C4-2B (cell line): ENCODE data around the gene DENND5B.

Experiments used
- H3K27ac ChIP-seq: fragments of 450-650 bp; 2 replicates; pipeline ENCODE4 v1.5.1; 2017
- CTCF ChIP-seq: fragments of 450-650 bp; conservative IDR thresholded peaks from 2 replicates; pipeline ENCODE4 v1.5.1; 2017; ENCODE audit warnings: mild to moderate bottlenecking
- ZFX ChIP-seq: fragments of 450-650 bp; IDR thresholded peaks from 2 replicates; pipeline ENCODE4 v1.6.1; 2017

The DENND5B gene

DNA sequence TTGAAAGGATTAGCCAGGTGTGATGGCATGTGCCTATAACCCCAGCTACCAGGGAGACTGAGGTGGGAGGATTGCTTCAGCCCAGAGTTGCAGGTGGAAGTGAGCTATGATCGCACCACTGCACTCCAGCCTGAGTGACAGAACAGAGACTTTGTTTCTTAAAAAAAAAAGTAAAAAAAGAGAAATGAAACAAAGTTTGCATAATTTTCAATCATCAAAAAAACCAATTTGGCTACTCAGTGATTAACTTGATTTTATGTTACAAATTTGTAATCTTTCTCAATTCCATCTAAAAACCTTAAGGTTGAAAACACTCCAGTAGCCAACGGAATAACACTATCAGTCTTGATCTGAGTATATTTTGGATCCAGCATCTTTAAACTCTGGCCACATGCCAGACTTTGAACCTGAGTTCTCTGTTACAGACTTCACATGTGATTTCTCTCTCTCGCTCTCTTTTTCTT lies 12.6 kb upstream of the DENND5B start:
- no peak for TF ChIP-seq CTCF
- TF ChIP-seq ZFX, result no peak
- H3K27ac ChIP-seq, result no peak overlapping the region

DNA sequence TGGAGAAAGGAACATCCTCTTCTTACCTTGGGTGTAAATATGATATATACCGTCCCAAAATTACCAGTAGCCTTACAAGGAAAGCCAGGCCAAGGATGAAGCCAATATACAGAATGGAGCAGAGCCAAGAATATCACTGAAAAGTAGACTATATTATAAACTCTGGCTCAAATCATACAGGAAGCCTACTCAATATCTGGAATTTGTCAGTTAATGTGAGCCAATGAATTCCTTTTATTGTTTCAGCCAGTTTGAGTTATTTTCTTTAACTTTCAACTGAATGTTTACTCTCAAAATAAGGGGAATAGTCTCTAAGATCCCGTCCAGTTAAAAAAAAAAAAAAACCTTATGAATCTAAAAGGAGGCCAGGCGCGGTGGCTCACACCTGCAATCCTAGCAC lies 9.8 kb upstream of the DENND5B start:
- TF ChIP-seq CTCF (no peak), ZFX (no peak)
- H3K27ac ChIP-seq, result no peak overlapping the region

GRCh38 chr12:31600252-31600651 lies 9.3 kb upstream of the DENND5B start:
- TF ChIP-seq ZFX, result no peak
- no peak for TF ChIP-seq CTCF
- no peak overlapping the region for H3K27ac ChIP-seq

DNA sequence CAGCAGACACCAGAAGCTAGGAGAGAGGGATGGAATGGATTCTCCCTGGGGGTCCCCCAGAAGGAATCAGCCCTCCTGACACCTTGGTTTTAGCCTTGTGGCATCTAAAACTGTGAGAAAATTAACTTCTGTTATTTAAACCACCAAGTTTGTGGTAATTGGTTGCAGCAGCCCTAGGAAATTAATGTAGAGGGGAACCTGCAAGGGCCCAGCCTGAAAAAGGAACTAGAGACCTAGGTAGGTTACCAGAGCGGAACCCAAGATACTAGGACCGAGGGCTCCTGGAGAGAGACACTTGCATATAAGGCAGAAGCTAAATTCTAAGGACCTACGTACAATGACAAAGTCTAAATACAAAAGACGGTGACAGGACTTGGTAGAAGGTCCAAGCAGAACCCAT lies 8.1 kb upstream of the DENND5B start:
- TF ChIP-seq ZFX, result no peak
- TF ChIP-seq CTCF, result no peak
- no peak overlapping the region for H3K27ac ChIP-seq

DNA sequence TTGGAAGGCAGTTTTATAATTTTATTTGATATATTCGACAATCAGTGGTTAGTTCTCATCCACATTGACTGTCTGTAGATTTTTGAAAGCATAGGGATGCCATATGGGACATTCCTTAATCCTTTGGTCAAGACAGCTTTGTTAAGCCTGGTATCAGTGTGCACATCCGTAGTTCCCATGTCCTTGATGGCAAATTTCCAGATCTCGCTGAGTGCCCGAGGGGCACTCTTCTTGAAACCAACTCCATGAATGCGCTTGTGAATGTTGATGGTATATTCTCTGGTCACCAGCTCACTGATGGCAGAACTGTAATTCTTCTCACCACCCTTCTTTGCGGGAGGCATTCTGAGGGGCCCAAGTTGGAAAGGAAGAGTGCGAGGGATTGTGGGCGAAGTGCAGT lies 6.1 kb upstream of the DENND5B start:
- TF ChIP-seq ZFX (no peak), CTCF (no peak)
- H3K27ac ChIP-seq, result no peak overlapping the region

- no peak overlapping the region for H3K27ac ChIP-seq
- TF ChIP-seq ZFX (no peak), CTCF (no peak)
Observed at GRCh38 chr12:31594681-31595080, 3.7 kb upstream of the DENND5B start.

DNA sequence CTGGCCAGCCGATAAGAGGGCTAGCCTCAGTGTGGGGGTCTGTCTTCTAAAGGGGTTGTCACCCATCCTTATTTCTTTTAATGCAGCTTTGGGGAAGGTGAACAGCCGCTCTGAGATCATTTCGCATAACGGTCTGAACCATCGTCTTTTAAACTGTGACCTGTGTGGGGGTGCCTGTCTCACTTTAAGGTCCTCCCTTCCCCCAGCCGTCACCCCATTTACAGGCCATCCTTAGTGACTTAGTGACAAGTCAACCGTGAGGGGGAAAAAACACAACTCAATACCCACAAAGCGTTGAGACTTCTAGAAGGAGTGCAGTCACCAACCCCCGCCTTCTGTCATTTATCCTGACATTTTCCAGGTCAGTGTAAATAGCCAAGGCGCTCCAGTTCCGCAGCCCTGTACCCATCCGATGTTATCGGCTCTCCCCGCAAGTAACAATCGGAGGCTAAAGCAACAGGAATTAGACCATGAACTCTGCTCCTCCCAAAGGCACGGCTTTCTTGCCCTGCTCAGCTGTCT lies 505 bp upstream of the DENND5B start:
- no peak for TF ChIP-seq CTCF
- TF ChIP-seq ZFX, result no peak

More for the DNA sequence above, 505 bp upstream of the DENND5B start:
- peak overlapping the region; percentile 78 for H3K27ac ChIP-seq
